ENCODE results near the gene NMT1. TPM values are rescaled to one million over a fixed set of nuclear protein-coding genes. Genes with fewer than 3 reads are reported as not detected.
A peak's percentile ranks its signal among the peaks of the same experiment; 100 is the strongest.
"Not testable (repeated sequence)": the region's sequence is repeated elsewhere in the genome, so short reads cannot be mapped to it uniquely, and the experiment has no call there.

The NMT1 gene
- polyA plus RNA-seq, 2 donors = 30.1 to 32.9 TPM

- H3K4me1 ChIP-seq (ENCODE audit: control insufficient read depth in 2 of 2, insufficient read depth in 2 of 2, low read length in 1 of 2) = peaks cover 23 to 32% of the 10 kb centered on the region in 2 donors
These were observed 63.0 kb downstream of the NMT1 start for GRCh38 chr17:45123930-45124796.

GRCh38 chr17:45124797-45125122, 63.6 kb downstream of the NMT1 start:
- H3K36me3 ChIP-seq (ENCODE audit: control insufficient read depth in 2 of 2, insufficient read depth in 2 of 2, low read length in 1 of 2) = peaks cover 3 to 12% of the 10 kb centered on the region in 2 donors
- peaks cover 23 to 35% of the 10 kb centered on the region in 2 donors for H3K4me1 ChIP-seq (ENCODE audit: control insufficient read depth in 2 of 2, insufficient read depth in 2 of 2, low read length in 1 of 2)
- 45 to 57% methylated on average over 5 of the region's 5 CpGs for WGBS, 2 donors
- H3K27ac ChIP-seq (ENCODE audit: low read depth in 2 of 2, low read length in 1 of 2) = peak overlapping the region; percentile 76 to 88
- H3K9me3 ChIP-seq (ENCODE audit: control insufficient read depth in 2 of 2, insufficient read depth in 1 of 2, low read depth in 1 of 2, low read length in 1 of 2); H3K27me3 ChIP-seq (ENCODE audit: control insufficient read depth in 1 of 2, insufficient read depth in 2 of 2, low read length in 2 of 2); H3K4me3 ChIP-seq (ENCODE audit: low read depth in 1 of 2, low read length in 2 of 2): not testable (repeated sequence)

More at GRCh38 chr17:45123930-45124796, 63.0 kb downstream of the NMT1 start:
- H3K27me3 ChIP-seq (ENCODE audit: control insufficient read depth in 1 of 2, insufficient read depth in 2 of 2, low read length in 2 of 2) = no peaks in the 10 kb centered on the region
- no peaks in the 10 kb centered on the region for H3K9me3 ChIP-seq (ENCODE audit: control insufficient read depth in 2 of 2, insufficient read depth in 1 of 2, low read depth in 1 of 2, low read length in 1 of 2)
- no peak overlapping the region for H3K4me3 ChIP-seq (ENCODE audit: low read depth in 1 of 2, low read length in 2 of 2)
- H3K27ac ChIP-seq (ENCODE audit: low read depth in 2 of 2, low read length in 1 of 2) = peak overlapping the region; percentile 76 to 88
- H3K36me3 ChIP-seq (ENCODE audit: control insufficient read depth in 2 of 2, insufficient read depth in 2 of 2, low read length in 1 of 2) = peaks cover 3 to 15% of the 10 kb centered on the region in 2 donors
- 46 to 67% methylated on average over 15 of the region's 15 CpGs for whole genome bisulfite sequencing, 2 donors

DNA sequence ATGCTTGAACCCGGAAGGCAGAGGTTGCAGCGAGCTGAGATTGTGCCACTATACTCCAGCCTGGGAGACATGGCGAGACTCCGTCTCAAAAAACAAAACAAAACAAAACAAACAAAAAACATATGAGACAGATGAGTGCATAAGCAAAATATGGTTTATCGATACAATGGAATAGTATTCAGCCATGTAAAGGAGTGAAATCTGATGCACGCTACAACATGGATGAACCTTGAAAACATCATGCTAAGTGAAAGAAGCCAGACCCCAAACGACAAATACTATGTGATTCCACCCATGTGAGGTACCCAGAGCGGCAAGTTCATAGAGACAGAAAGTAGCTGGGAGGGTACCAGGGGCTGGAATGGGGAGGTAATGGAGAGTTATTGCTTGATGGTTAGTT, 64.4 kb downstream of the NMT1 start:
- no peaks in the 10 kb centered on the region for H3K27me3 ChIP-seq (ENCODE audit: control insufficient read depth in 1 of 2, insufficient read depth in 2 of 2, low read length in 2 of 2)
- H3K9me3 ChIP-seq (ENCODE audit: control insufficient read depth in 2 of 2, insufficient read depth in 1 of 2, low read depth in 1 of 2, low read length in 1 of 2) = no peaks in the 10 kb centered on the region
- WGBS, 2 donors = 98% methylated on average over 8 of the region's 8 CpGs
- peaks cover 0 to 5% of the 10 kb centered on the region in 2 donors for H3K36me3 ChIP-seq (ENCODE audit: control insufficient read depth in 2 of 2, insufficient read depth in 2 of 2, low read length in 1 of 2)
- peaks cover 23 to 41% of the 10 kb centered on the region in 2 donors for H3K4me1 ChIP-seq (ENCODE audit: control insufficient read depth in 2 of 2, insufficient read depth in 2 of 2, low read length in 1 of 2)
- no peak overlapping the region for H3K4me3 ChIP-seq (ENCODE audit: low read depth in 1 of 2, low read length in 2 of 2)
- no peak overlapping the region for H3K27ac ChIP-seq (ENCODE audit: low read depth in 2 of 2, low read length in 1 of 2)

DNA sequence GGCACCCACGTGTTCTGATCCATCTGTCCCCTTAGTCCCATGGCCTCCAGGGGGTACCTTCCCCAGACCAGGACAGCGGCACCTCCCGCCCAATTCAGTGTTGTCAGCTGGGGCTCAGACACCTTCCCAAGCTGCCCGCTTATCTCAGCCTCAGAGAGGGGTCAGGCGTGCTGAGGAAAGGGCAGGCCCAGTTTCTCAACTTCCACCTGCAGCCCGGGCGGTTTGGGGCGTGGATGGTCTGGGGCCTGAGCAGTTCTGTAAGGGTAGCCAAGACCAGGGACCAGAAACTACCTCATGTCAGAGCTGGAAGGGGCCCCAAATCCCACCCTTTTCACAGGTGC, 66.1 kb downstream of the NMT1 start:
- WGBS, 2 donors = 61 to 65% methylated on average over 8 of the region's 8 CpGs
- Histone ChIP-seq H3K27ac (ENCODE audit: low read depth in 2 of 2, low read length in 1 of 2) (peak overlapping the region; percentile 67 to 74), H3K9me3 (ENCODE audit: control insufficient read depth in 2 of 2, insufficient read depth in 1 of 2, low read depth in 1 of 2, low read length in 1 of 2) (no peaks in the 10 kb centered on the region), H3K4me3 (ENCODE audit: low read depth in 1 of 2, low read length in 2 of 2) (no peak overlapping the region), H3K36me3 (ENCODE audit: control insufficient read depth in 2 of 2, insufficient read depth in 2 of 2, low read length in 1 of 2) (no peaks in the 10 kb centered on the region), H3K4me1 (ENCODE audit: control insufficient read depth in 2 of 2, insufficient read depth in 2 of 2, low read length in 1 of 2) (peaks cover 20 to 53% of the 10 kb centered on the region in 2 donors), H3K27me3 (ENCODE audit: control insufficient read depth in 1 of 2, insufficient read depth in 2 of 2, low read length in 2 of 2) (no peaks in the 10 kb centered on the region)

DNA sequence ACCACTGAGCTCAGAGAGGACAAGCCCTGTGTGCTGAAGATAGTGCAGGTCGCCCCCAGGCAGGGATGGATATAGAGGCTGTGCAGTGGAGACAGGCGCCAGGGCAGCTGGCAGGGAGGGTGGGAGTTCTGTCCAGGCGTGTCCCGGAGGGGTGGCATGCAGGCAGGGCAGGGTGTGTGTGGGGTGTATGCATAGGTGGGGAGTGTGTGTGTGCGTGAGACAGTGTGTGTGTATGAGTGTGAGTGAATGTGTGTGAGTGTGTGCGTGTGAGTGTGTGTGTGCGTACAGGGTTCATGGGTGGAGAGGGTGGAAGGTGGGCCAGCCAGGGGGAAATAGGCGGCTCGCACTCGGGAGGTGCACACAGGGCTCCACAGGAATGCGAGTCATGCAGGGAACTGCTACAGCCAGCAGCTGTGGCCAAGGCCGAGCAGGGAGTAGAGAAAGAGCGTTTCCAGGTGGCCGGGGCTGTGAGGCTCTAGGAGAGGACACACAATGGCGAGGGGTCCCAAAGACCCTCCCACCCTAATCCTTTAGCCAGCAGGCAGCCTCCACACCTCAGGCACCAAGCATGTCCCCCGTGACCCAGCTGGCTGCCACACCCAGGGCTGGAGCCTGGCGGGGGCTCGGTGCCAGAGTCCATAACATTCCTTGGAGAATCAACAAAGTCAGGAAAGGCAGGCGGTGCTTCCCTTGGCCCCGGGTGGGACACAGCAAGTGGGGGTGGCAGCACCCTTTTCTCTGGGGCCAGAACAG, 66.6 kb downstream of the NMT1 start:
- no peak overlapping the region for H3K4me3 ChIP-seq (ENCODE audit: low read depth in 1 of 2, low read length in 2 of 2)
- H3K27me3 ChIP-seq (ENCODE audit: control insufficient read depth in 1 of 2, insufficient read depth in 2 of 2, low read length in 2 of 2) = no peaks in the 10 kb centered on the region
- 27 to 28% methylated on average over 20 of the region's 20 CpGs for WGBS, 2 donors
- peaks cover 20 to 50% of the 10 kb centered on the region in 2 donors for H3K4me1 ChIP-seq (ENCODE audit: control insufficient read depth in 2 of 2, insufficient read depth in 2 of 2, low read length in 1 of 2)
- H3K27ac ChIP-seq (ENCODE audit: low read depth in 2 of 2, low read length in 1 of 2) = peak overlapping the region; percentile 67 to 74
- no peaks in the 10 kb centered on the region for H3K9me3 ChIP-seq (ENCODE audit: control insufficient read depth in 2 of 2, insufficient read depth in 1 of 2, low read depth in 1 of 2, low read length in 1 of 2)
- no peaks in the 10 kb centered on the region for H3K36me3 ChIP-seq (ENCODE audit: control insufficient read depth in 2 of 2, insufficient read depth in 2 of 2, low read length in 1 of 2)

GRCh38 chr17:45128331-45128730, 67.2 kb downstream of the NMT1 start:
- H3K27ac ChIP-seq (ENCODE audit: low read depth in 2 of 2, low read length in 1 of 2) = peak overlapping the region; percentile 67 to 74
- peaks cover 20 to 53% of the 10 kb centered on the region in 2 donors for H3K4me1 ChIP-seq (ENCODE audit: control insufficient read depth in 2 of 2, insufficient read depth in 2 of 2, low read length in 1 of 2)
- no peaks in the 10 kb centered on the region for H3K27me3 ChIP-seq (ENCODE audit: control insufficient read depth in 1 of 2, insufficient read depth in 2 of 2, low read length in 2 of 2)
- WGBS, 2 donors = 67 to 70% methylated on average over 5 of the region's 5 CpGs
- H3K9me3 ChIP-seq (ENCODE audit: control insufficient read depth in 2 of 2, insufficient read depth in 1 of 2, low read depth in 1 of 2, low read length in 1 of 2) = no peaks in the 10 kb centered on the region
- no peaks in the 10 kb centered on the region for H3K36me3 ChIP-seq (ENCODE audit: control insufficient read depth in 2 of 2, insufficient read depth in 2 of 2, low read length in 1 of 2)
- H3K4me3 ChIP-seq (ENCODE audit: low read depth in 1 of 2, low read length in 2 of 2) = no peak overlapping the region

DNA sequence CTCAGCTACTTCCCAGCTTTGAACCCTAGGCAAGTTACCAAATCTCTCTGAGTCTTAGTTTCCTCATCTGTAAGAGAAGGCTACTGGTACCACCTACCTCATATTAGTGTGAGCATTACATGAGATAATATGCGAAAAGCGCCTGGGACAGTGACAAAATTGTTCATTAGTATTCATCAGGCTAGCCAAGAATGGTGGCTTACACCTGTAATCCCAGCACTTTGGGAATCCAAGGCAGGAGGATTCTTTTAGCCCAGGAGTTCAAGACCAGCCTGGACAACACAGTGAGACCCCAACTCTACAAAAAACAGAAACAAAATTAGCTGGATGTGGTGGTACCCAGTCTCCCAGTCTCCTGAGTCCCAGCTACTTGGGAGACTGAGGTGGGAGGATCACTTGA, 67.9 kb downstream of the NMT1 start:
- H3K27ac ChIP-seq (ENCODE audit: low read depth in 2 of 2, low read length in 1 of 2) = peak overlapping the region; percentile 75 to 81
- no peak overlapping the region for H3K4me3 ChIP-seq (ENCODE audit: low read depth in 1 of 2, low read length in 2 of 2)
- WGBS, 2 donors = 93 to 99% methylated on average over 2 of the region's 2 CpGs
- H3K9me3 ChIP-seq (ENCODE audit: control insufficient read depth in 2 of 2, insufficient read depth in 1 of 2, low read depth in 1 of 2, low read length in 1 of 2) = no peaks in the 10 kb centered on the region
- no peaks in the 10 kb centered on the region for H3K36me3 ChIP-seq (ENCODE audit: control insufficient read depth in 2 of 2, insufficient read depth in 2 of 2, low read length in 1 of 2)
- peaks cover 15 to 46% of the 10 kb centered on the region in 2 donors for H3K4me1 ChIP-seq (ENCODE audit: control insufficient read depth in 2 of 2, insufficient read depth in 2 of 2, low read length in 1 of 2)
- no peaks in the 10 kb centered on the region for H3K27me3 ChIP-seq (ENCODE audit: control insufficient read depth in 1 of 2, insufficient read depth in 2 of 2, low read length in 2 of 2)

GRCh38 chr17:45129426-45129939, 68.4 kb downstream of the NMT1 start:
- no peaks in the 10 kb centered on the region for H3K27me3 ChIP-seq (ENCODE audit: control insufficient read depth in 1 of 2, insufficient read depth in 2 of 2, low read length in 2 of 2)
- no peak overlapping the region for H3K4me3 ChIP-seq (ENCODE audit: low read depth in 1 of 2, low read length in 2 of 2)
- no peaks in the 10 kb centered on the region for H3K9me3 ChIP-seq (ENCODE audit: control insufficient read depth in 2 of 2, insufficient read depth in 1 of 2, low read depth in 1 of 2, low read length in 1 of 2)
- 45 to 61% methylated on average over 10 of the region's 10 CpGs for WGBS, 2 donors
- peak overlapping the region; percentile 75 to 81 for H3K27ac ChIP-seq (ENCODE audit: low read depth in 2 of 2, low read length in 1 of 2)
- H3K4me1 ChIP-seq (ENCODE audit: control insufficient read depth in 2 of 2, insufficient read depth in 2 of 2, low read length in 1 of 2) = peaks cover 12 to 42% of the 10 kb centered on the region in 2 donors
- no peaks in the 10 kb centered on the region for H3K36me3 ChIP-seq (ENCODE audit: control insufficient read depth in 2 of 2, insufficient read depth in 2 of 2, low read length in 1 of 2)

DNA sequence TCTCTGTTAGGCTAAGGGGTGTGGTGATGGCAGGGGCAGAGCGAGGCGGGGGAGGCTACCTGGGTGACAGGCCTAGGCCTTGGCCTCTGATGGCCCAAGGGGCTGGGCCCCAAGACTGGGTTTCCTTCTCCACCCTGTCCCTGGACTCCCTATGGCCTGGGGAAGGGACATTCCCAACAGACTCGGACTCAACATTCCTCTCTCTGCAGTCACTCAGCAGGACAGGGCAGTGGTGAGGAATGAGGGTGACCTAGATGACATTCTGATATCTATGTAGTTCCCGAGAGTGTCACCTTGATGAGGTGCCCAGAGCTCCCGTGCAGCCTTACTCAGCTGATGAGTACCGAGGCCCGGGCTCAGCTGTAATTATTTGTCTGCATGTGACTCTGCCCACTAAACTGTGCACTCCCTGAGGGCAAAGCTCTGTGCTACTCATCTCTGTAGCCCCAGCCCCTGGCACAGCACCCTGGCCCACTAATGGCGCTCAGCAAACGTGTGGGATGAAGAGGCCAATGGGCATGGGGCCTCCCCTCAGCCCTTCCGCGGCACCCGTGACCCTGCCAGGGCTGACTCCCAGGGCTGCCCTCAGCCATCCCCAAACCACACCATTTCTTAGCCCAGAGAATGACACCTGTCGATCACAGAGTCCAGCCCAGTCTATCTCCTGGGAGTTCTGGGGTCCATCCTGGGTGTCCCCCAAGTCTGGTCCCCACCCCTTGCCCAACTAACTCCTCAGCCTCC, 69.0 kb downstream of the NMT1 start:
- Histone ChIP-seq H3K27me3 (ENCODE audit: control insufficient read depth in 1 of 2, insufficient read depth in 2 of 2, low read length in 2 of 2) (no peaks in the 10 kb centered on the region), H3K36me3 (ENCODE audit: control insufficient read depth in 2 of 2, insufficient read depth in 2 of 2, low read length in 1 of 2) (no peaks in the 10 kb centered on the region), H3K9me3 (ENCODE audit: control insufficient read depth in 2 of 2, insufficient read depth in 1 of 2, low read depth in 1 of 2, low read length in 1 of 2) (no peaks in the 10 kb centered on the region), H3K27ac (ENCODE audit: low read depth in 2 of 2, low read length in 1 of 2) (peak overlapping the region; percentile 75 to 81), H3K4me3 (ENCODE audit: low read depth in 1 of 2, low read length in 2 of 2) (peak overlapping the region; percentile 22 to 67), H3K4me1 (ENCODE audit: control insufficient read depth in 2 of 2, insufficient read depth in 2 of 2, low read length in 1 of 2) (peaks cover 12 to 40% of the 10 kb centered on the region in 2 donors)
- 44 to 65% methylated on average over 13 of the region's 13 CpGs for WGBS, 2 donors

Measured in esophagus (tissue), 2 donors.